Fibroblast of lung (primary cell): Measurements from ENCODE around the gene XYLT1.

Experiments
- CTCF ChIP-seq, 2 donors: IDR thresholded peaks in 1 of 2; conservative IDR thresholded peaks in 1 of 2; 1 replicate in 1 of 2; 2 replicates in 1 of 2; pipeline ENCODE4 v1.5.1; 2011 to 2012; ENCODE audit warnings: low read length in 2 of 2, control low read depth in 1 of 2, inconsistent platforms in 1 of 2, low read depth in 1 of 2, mild to moderate bottlenecking in 1 of 2
- EZH2 ChIP-seq: IDR thresholded peaks from 2 replicates; pipeline ENCODE4 v1.5.1; 2012; ENCODE audit warnings: low read length, control low read depth, mild to moderate bottlenecking; ENCODE audit errors: missing control alignments

GRCh38 chr16:17331991-17332390 is 138.8 kb downstream of the XYLT1 start:
- no peak for TF ChIP-seq CTCF (conservative IDR thresholded peaks at IDR 0.05 in 1 of 2, IDR thresholded peaks at IDR 0.05 in 1 of 2; ENCODE audit: low read depth in 1 of 2, low read length in 2 of 2)
- TF ChIP-seq EZH2 = no peak
